K562 (cell line): ENCODE measurements around the gene SENP8.

ENCODE experiments used
- BCL6 ChIP-seq: fragments of 250-450 bp; sonication (Bioruptor Pico); IDR thresholded peaks from 2 replicates; pipeline ENCODE4 v1.4.0; 2020
- CREB1 ChIP-seq, 2 experiments: sonication (generic) in 1 of 2; formaldehyde crosslinking in 1 of 2; IDR thresholded peaks; 2 replicates each; pipeline versions ENCODE4 v1.6.1 to v1.8.0; 2012 to 2022; ENCODE audit warnings: inconsistent platforms in 1 of 2, mild to moderate bottlenecking in 1 of 2, missing genetic modification reagents in 1 of 2, moderate library complexity in 1 of 2
- CTCF ChIP-seq, 3 experiments: IDR thresholded peaks in 2 of 3; conservative IDR thresholded peaks in 1 of 3; 2 replicates each; pipeline ENCODE4 v1.5.1; 2011 to 2012; ENCODE audit warnings: low read length in 3 of 3, mild to moderate bottlenecking in 3 of 3, control low read depth in 2 of 3, improper control_type of control experiment in 1 of 3, inconsistent platforms in 1 of 3, low read depth in 1 of 3, mixed read lengths in 1 of 3, moderate library complexity in 1 of 3; ENCODE audit not compliant: insufficient read depth in 2 of 3
- EP300 ChIP-seq: IDR thresholded peaks from 2 replicates; pipeline ENCODE4 v1.6.1; 2012; ENCODE audit warnings: low read length, improper control_type of control experiment
- EZH2 ChIP-seq: IDR thresholded peaks from 2 replicates; pipeline ENCODE4 v1.6.1; 2012; ENCODE audit warnings: low read depth, mild to moderate bottlenecking, inconsistent platforms, low read length, borderline replicate concordance
- HCFC1 ChIP-seq: IDR thresholded peaks from 2 replicates; pipeline ENCODE4 v1.6.1; 2012; ENCODE audit warnings: low read depth, low read length, improper control_type of control experiment
- HOMEZ ChIP-seq: fragments of 250-450 bp; sonication (Bioruptor Pico); IDR thresholded peaks from 2 replicates; pipeline ENCODE4 v1.4.0; 2020; ENCODE audit warnings: mild to moderate bottlenecking, moderate library complexity
- SREBF2 ChIP-seq: sonication (generic); formaldehyde crosslinking; IDR thresholded peaks from 2 replicates; pipeline ENCODE4 v1.4.0; 2020; ENCODE audit warnings: mild to moderate bottlenecking, missing genetic modification reagents
- ZNF277 ChIP-seq: fragments of 250-450 bp; sonication (Bioruptor Pico); IDR thresholded peaks from 2 replicates; pipeline ENCODE4 v1.8.0; 2022; ENCODE audit warnings: inconsistent platforms, mild to moderate bottlenecking, moderate library complexity, borderline replicate concordance
- ZNF512 ChIP-seq: IDR thresholded peaks from 2 replicates; pipeline ENCODE4 v1.6.1; 2016; ENCODE audit warnings: missing genetic modification characterization, missing compliant biosample characterization

- TF ChIP-seq HCFC1: no peak
- no peak for TF ChIP-seq ZNF277 (CRISPR knock-in tag)
- no peak for TF ChIP-seq BCL6
- TF ChIP-seq CTCF (IDR thresholded peaks at IDR 0.05 in 2 of 3, conservative IDR thresholded peaks at IDR 0.05 in 1 of 3; ENCODE audit: insufficient read depth in 2 of 3, low read depth in 1 of 3, low read length in 3 of 3): no peak
- TF ChIP-seq CREB1 (IDR thresholded peaks at IDR 0.05): no peak
- TF ChIP-seq CREB1 (CRISPR knock-in tag; IDR thresholded peaks at IDR 0.05): no peak
- TF ChIP-seq SREBF2 (CRISPR knock-in tag): no peak
- TF ChIP-seq HOMEZ (CRISPR knock-in tag): no peak
- no peak for TF ChIP-seq EP300
- no peak for TF ChIP-seq ZNF512 (tag)
- no peak for TF ChIP-seq EZH2
These were observed 44.4 kb downstream of the SENP8 start for GRCh38 chr15:72162569-72162968.
